AML-193 (cell line): ENCODE data around the gene IFI27.

ENCODE experiments used
- DNase-seq, 2 experiments: peaks; one replicate each; lab custom pipeline; 2025; lab: John Stamatoyannopoulos, UW

The IFI27 gene

GRCh38 chr14:94102768-94103482, 7.6 kb upstream of the IFI27 start:
- DNase-seq = no peak

GRCh38 chr14:94103554-94104150, 6.9 kb upstream of the IFI27 start:
- DNase-seq = no peak

GRCh38 chr14:94104731-94105130, 5.8 kb upstream of the IFI27 start:
- DNase-seq = no peak

GRCh38 chr14:94109915-94110250, 653 bp upstream of the IFI27 start:
- DNase-seq = no peak

GRCh38 chr14:94111276-94112095, 950 bp downstream of the IFI27 start:
- DNase-seq = no peak

- DNase-seq = no peak
These were observed 2.1 kb downstream of the IFI27 start for GRCh38 chr14:94112513-94113063.

GRCh38 chr14:94113073-94113472, 2.5 kb downstream of the IFI27 start:
- DNase-seq = no peak

GRCh38 chr14:94113490-94113889, 3.0 kb downstream of the IFI27 start:
- DNase-seq = no peak

- no peak for DNase-seq
These were observed 3.5 kb downstream of the IFI27 start for GRCh38 chr14:94113908-94114588.

- no peak for DNase-seq
These were observed 4.1 kb downstream of the IFI27 start for GRCh38 chr14:94114589-94115057.

- no peak for DNase-seq
These were observed 4.6 kb downstream of the IFI27 start for GRCh38 chr14:94115058-94115591.

- DNase-seq = no peak
These were observed 5.1 kb downstream of the IFI27 start for GRCh38 chr14:94115631-94116030.

GRCh38 chr14:94116701-94117100, 6.2 kb downstream of the IFI27 start:
- DNase-seq = no peak

GRCh38 chr14:94117856-94118255, 7.3 kb downstream of the IFI27 start:
- no peak for DNase-seq

- DNase-seq = no peak
These were observed 8.5 kb downstream of the IFI27 start for GRCh38 chr14:94119071-94119470.

- DNase-seq = no peak
These were observed 10.3 kb downstream of the IFI27 start for GRCh38 chr14:94120667-94121340.

- no peak for DNase-seq
These were observed 10.9 kb downstream of the IFI27 start for GRCh38 chr14:94121485-94121884.

- no peak for DNase-seq
These were observed 11.9 kb downstream of the IFI27 start for GRCh38 chr14:94122438-94122837.

- DNase-seq = no peak
These were observed 12.8 kb downstream of the IFI27 start for GRCh38 chr14:94123296-94123695.

GRCh38 chr14:94123868-94124267, 13.3 kb downstream of the IFI27 start:
- DNase-seq = no peak
